HFFc6 (cell line): ENCODE measurements around the gene NR1D2. TPM values are rescaled to one million over a fixed set of nuclear protein-coding genes. Genes with fewer than 3 reads are reported as not detected.
A peak's percentile ranks its signal among the peaks of the same experiment; 100 is the strongest.
"Not testable (repeated sequence)": the region's sequence is repeated elsewhere in the genome, so short reads cannot be mapped to it uniquely, and the experiment has no call there.

Experiments
- DNase-seq: peaks from one replicate; pipeline ENCODE4 v3.0.0-alpha.2; 2018
- H3K27ac Mint-ChIP-seq: 2 replicates; pipeline ENCODE4 v1.8.0; 2020; ENCODE audit warnings: mild to moderate bottlenecking, mixed read lengths
- H3K27me3 Mint-ChIP-seq: 2 replicates; pipeline ENCODE4 v1.8.0; 2021; ENCODE audit warnings: mild to moderate bottlenecking, moderate library complexity, mixed read lengths; ENCODE audit not compliant: insufficient read depth
- H3K36me3 Mint-ChIP-seq: 2 replicates; pipeline ENCODE4 v1.8.0; 2021; ENCODE audit warnings: low read depth, mixed read lengths
- H3K4me1 Mint-ChIP-seq: 2 replicates; pipeline ENCODE4 v1.8.0; 2020; ENCODE audit warnings: low read depth, mixed read lengths
- H3K4me3 Mint-ChIP-seq: 2 replicates; pipeline ENCODE4 v1.8.0; 2020; ENCODE audit warnings: mild to moderate bottlenecking, moderate library complexity, mixed read lengths
- H3K9me3 Mint-ChIP-seq: 2 replicates; pipeline ENCODE4 v1.8.0; 2020; ENCODE audit warnings: mild to moderate bottlenecking, mixed read lengths
- total RNA-seq, 6 experiments: library from RNA; stranded (reverse); fragmentation: NEBNext Ultra II Directional; extraction: Animal tissue kit (Norgen Biotek cat#: 25700); gene quantifications; 2 replicates in 1 of 6; 3 replicates in 5 of 6; pipeline ENCODE4 v1.2.3, GENCODE V29; 2021
- TF ChIP-seq, protein P1 (sequence below): fragments of 200-600 bp; sonication (generic); IDR thresholded peaks from 2 replicates; pipeline ENCODE4 v1.5.0; 2021; ENCODE audit warnings: antibody characterized with exemption, mild to moderate bottlenecking

Gene NR1D2
- total RNA-seq, 6 experiments from 2014 or later, result 36.0 to 43.7 (median 40.9) TPM

DNA sequence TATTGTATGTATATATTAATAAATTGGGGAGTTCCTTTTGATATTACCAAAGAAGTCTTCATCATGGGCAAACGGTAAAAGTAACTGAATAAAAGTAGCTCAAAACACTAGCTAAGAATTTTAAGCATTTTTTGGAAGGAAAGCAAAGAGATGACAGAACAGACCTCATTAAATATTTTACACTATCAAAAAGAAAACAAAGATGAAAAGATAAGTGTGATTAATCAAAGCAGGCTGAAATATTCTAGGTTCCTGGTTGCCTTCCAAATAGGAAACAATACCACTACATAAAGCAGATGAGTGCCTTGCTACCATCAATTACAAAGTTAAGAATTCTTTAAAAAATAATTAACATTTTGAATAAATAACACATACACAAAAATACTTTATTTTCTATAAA, 31.9 kb upstream of the NR1D2 start:
- Mint-ChIP-seq H3K9me3 (0 out of 2 replicates have a peak, but pooled peaks cover 3% of the 10 kb centered on the region), H3K4me3 (no peak overlapping the region), H3K27ac (no peak overlapping the region), H3K4me1 (peaks cover 31% of the 10 kb centered on the region), H3K27me3 (peaks cover 5% of the 10 kb centered on the region), H3K36me3 (peaks cover 13% of the 10 kb centered on the region)
- TF ChIP-seq, protein P1, sequence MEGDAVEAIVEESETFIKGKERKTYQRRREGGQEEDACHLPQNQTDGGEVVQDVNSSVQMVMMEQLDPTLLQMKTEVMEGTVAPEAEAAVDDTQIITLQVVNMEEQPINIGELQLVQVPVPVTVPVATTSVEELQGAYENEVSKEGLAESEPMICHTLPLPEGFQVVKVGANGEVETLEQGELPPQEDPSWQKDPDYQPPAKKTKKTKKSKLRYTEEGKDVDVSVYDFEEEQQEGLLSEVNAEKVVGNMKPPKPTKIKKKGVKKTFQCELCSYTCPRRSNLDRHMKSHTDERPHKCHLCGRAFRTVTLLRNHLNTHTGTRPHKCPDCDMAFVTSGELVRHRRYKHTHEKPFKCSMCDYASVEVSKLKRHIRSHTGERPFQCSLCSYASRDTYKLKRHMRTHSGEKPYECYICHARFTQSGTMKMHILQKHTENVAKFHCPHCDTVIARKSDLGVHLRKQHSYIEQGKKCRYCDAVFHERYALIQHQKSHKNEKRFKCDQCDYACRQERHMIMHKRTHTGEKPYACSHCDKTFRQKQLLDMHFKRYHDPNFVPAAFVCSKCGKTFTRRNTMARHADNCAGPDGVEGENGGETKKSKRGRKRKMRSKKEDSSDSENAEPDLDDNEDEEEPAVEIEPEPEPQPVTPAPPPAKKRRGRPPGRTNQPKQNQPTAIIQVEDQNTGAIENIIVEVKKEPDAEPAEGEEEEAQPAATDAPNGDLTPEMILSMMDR, result no peak
- no peak for DNase-seq

DNA sequence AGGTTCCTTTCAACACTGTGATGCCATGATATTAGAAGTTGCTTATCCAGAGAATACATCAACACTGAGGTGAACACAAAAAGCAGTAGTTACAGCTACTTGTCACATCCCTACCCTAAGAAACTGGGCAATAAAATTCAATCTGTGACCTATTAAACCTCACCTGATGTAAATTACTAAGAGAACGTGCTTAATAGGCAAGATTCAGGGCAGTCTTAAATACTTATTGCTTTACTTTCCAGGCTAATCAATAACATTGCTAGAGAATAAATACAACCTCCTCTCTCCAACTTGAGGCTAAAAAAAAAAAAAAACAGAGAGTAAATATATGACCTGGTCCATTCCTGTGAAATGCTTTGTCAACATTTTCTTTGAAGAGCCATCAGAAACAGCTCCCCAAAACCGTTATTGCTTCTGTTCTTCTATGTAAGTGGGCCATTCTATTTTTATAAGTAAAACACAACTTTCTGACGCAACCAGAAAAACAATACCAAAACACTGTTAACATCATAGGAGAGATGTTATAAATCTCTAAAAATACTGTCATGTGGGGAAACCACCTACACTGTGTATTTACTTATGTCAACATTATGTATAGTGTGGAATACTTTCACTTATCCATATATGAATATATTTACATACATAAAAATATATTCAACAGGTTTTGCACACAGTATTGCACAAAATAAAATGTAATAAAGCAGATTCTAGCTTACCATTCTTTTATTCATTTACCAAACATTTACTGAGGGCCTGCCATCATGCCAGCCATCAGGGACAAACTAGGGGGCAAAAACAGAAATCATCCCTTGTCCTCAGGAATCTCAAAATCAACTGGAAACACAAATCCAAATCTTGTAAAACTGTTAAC, 31.0 kb upstream of the NR1D2 start:
- no peak overlapping the region for H3K4me3 Mint-ChIP-seq
- H3K27ac Mint-ChIP-seq, result no peak overlapping the region
- peaks cover 40% of the 10 kb centered on the region for H3K4me1 Mint-ChIP-seq
- peaks cover 23% of the 10 kb centered on the region for H3K36me3 Mint-ChIP-seq
- H3K27me3 Mint-ChIP-seq, result peaks cover 5% of the 10 kb centered on the region
- TF ChIP-seq, protein P1, result no peak
- 0 out of 2 replicates have a peak, but pooled peaks cover 3% of the 10 kb centered on the region for H3K9me3 Mint-ChIP-seq
- no peak for DNase-seq

DNA sequence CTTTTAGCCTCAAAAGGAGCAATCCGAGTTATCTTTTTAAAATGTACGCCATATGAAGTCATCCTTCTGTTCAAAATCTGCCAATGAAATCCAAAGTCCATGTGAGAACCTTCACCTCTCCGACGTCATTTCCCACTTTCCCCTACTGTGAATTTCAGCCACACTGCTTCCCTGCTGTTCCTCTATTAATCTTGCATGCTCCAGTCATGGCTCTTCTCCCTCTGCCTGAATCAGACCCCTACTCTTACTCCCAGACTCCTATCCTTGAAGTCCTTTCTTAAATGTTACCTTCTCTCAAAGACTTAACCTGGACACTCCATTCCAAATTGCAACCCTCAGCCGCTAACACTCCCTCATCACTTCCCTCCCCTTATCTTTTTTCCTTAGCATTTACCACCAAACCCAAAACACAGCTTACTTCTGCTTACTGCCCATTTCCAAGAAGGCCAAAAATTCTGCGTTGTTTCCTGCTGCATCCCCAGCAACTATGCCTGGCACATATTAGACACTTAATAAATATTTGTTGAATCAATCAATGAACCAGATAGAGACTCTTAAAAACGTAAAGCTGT, 29.5 kb upstream of the NR1D2 start:
- no peak for DNase-seq
- H3K4me1 Mint-ChIP-seq, result peaks cover 53% of the 10 kb centered on the region
- peak overlapping the region; percentile 99; the same call in 1 of the 2 replicates for H3K27ac Mint-ChIP-seq
- H3K27me3 Mint-ChIP-seq, result peaks cover 5% of the 10 kb centered on the region
- TF ChIP-seq, protein P1, result no peak
- H3K36me3 Mint-ChIP-seq, result peaks cover 36% of the 10 kb centered on the region
- peak overlapping the region; percentile 100 for H3K4me3 Mint-ChIP-seq
- 0 out of 2 replicates have a peak, but pooled peaks cover 3% of the 10 kb centered on the region for H3K9me3 Mint-ChIP-seq

DNA sequence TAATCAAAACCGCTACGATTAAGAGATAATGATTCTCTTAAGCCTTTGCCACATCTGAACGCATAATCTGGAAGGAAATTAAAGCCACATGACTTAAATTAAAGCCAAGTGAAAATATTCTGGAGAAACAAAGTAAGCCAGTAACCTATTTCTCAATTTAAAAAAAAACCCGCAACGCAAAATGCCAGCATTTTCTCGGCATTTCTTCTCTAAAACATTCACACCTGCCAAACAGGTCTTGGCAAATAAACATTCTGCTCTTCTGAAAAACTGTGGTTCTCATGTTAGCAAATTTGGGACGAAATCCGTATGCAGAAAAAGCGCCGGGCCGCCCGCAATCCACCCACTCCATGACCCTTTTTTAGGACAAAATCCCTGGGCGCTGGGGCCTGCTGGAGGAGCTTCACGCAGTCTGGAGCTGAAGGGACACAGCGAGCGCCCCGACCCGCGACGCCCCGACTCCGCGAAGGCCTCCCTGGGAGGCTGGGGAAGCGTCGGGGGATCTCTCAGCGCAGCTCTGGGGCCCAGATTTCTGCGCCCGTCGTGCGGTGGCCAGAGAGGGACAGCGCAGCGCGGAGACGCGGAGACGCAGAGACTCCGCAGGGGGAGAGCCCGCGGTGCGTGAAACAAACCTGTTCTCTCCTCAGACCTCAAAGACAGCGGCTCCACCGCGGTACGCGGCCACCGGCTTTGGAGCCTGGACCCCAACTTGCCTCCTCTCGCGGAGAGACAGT, 28.8 kb upstream of the NR1D2 start:
- Mint-ChIP-seq H3K36me3 (peaks cover 43% of the 10 kb centered on the region), H3K9me3 (0 out of 2 replicates have a peak, but pooled peaks cover 3% of the 10 kb centered on the region), H3K27me3 (peaks cover 5% of the 10 kb centered on the region), H3K4me3 (peak overlapping the region; percentile 100), H3K4me1 (peaks cover 53% of the 10 kb centered on the region), H3K27ac (peak overlapping the region; percentile 99)
- TF ChIP-seq, protein P1, result no peak
- DNase-seq, result no peak

DNA sequence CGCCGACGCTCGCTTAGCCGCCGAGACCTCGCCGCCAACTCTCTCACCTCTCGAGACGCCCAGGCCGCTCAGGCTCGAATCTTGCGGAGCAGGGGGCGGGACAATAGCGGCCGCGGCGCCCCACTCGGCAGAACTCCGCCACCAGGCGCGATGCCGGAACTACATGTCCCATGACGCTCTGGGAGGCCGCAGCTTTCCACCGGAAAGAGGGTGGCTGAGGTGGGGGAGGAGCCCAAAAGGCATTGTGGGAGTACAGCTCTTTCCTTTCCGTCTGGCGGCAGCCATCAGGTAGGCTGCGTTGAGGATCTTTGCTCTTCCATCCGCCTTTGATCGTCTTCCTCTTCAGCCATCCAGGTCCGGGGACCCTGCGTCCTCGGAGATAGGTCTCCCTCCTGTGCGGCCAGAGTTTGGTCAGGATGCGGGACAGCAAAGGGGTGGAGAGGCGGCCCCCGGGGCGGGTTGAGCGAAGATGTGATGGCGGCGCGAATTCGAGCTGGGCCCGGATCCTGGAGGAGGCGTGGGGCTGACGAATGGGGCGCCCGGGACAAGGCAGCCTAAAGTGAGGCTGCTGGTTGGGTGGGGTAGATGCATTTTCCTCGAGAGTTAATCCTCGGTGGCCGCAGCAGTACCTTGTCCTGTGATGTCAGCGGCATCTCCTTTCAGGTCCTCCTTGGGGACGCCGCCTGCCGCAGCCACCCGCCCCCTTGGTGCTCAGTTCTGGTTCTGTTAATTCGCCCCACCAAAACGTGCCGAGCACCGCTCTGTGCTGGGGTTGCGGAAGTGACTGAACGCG, 28.0 kb upstream of the NR1D2 start, which contains the start of the genes NKIRAS1 and RPL15:
Gene NKIRAS1 (minus strand): TSS at position 105 of the 793 bp plus-strand sequence. CDS start 6,086 bp downstream, outside the sequence.
Gene RPL15 (plus strand): TSS at position 247 of the 793 bp plus-strand sequence. CDS start 728 bp downstream, outside the sequence.
- TF ChIP-seq, protein P1, result peak; percentile 79
- Mint-ChIP-seq H3K27ac (peak within 1 kb of the TSS; percentile 99), H3K4me3 (peak within 1 kb of the TSS; percentile 100), H3K9me3 (0 out of 2 replicates have a peak, but pooled peaks cover 3% of the 10 kb centered on the region), H3K36me3 (peaks cover 45% of the 10 kb centered on the region), H3K4me1 (peaks cover 53% of the 10 kb centered on the region), H3K27me3 (peaks cover 5% of the 10 kb centered on the region)
- peak; percentile 96 for DNase-seq

DNA sequence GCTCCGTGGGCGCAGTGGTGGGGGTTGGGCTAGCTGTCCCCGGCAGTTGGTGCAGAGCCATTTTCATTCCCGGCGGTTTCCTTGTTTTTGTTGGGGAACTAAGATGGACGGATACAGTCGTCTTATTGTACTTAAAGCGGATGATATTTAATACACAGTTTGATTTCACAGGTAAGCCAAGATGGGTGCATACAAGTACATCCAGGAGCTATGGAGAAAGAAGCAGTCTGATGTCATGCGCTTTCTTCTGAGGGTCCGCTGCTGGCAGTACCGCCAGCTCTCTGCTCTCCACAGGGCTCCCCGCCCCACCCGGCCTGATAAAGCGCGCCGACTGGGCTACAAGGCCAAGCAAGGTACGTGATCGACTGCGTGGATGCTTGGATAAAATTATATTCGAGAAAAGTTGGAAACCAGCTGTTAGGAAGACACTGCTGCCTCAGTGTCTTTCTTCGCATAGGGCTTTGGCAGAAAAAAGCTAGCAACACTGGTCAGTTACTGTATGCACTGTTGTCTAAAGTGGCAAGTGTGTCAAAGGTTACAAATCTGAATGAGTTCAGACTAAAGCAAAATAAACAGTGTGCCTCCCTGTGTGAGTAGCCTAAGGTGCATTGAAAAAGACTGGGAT, 27.3 kb upstream of the NR1D2 start:
- peaks cover 45% of the 10 kb centered on the region for H3K36me3 Mint-ChIP-seq

DNA sequence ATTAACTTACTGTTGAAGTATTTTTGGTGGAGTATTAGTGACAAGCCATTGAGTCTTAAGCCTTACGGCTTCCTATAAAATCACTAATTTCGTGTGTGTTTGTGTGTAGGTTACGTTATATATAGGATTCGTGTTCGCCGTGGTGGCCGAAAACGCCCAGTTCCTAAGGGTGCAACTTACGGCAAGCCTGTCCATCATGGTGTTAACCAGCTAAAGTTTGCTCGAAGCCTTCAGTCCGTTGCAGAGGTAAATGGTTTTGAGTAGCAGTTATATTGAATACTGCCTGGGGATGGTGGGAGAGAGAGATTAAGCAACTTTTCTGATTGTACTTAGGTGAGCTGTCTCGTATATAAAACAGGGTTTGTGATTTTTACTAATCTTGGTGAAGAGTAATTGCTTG, 26.8 kb upstream of the NR1D2 start:
- DNase-seq, H3K27me3 Mint-ChIP-seq, H3K9me3 Mint-ChIP-seq: not testable (repeated sequence)
- Mint-ChIP-seq H3K4me3 (peak overlapping the region; percentile 100), H3K27ac (peak overlapping the region; percentile 99), H3K36me3 (peaks cover 45% of the 10 kb centered on the region), H3K4me1 (peaks cover 51% of the 10 kb centered on the region)

More for the DNA sequence above, 27.3 kb upstream of the NR1D2 start:
- not testable (repeated sequence) for H3K27me3 Mint-ChIP-seq, H3K9me3 Mint-ChIP-seq
- Mint-ChIP-seq H3K27ac (peak overlapping the region; percentile 99), H3K4me1 (peaks cover 53% of the 10 kb centered on the region), H3K4me3 (peak overlapping the region; percentile 100)
- DNase-seq, result peak; percentile 21
